Activated CD4-positive, alpha-beta memory T cell treated with anti-CD3 and anti-CD28 coated beads for 36 hours (primary cell): ENCODE results near the gene CDH23. TPM values are rescaled to one million over a fixed set of nuclear protein-coding genes. Genes with fewer than 3 reads are reported as not detected.
"Not testable (repeated sequence)": the region's sequence is repeated elsewhere in the genome, so short reads cannot be mapped to it uniquely, and the experiment has no call there.

Source experiments
- CTCF ChIA-PET: fragments of 350-600 bp; sonication (Branson Sonifier 250); formaldehyde crosslinking; loops from one replicate; lab custom pipeline; 2021; ENCODE audit warnings: antibody characterized with exemption, inconsistent platforms; lab: Charles Lee
- POLR2A ChIA-PET: fragments of 350-600 bp; sonication (Branson Sonifier 250); formaldehyde crosslinking; loops from one replicate; lab custom pipeline; 2021; ENCODE audit warnings: antibody characterized with exemption; lab: Charles Lee
- DNase-seq: peaks from one replicate; pipeline ENCODE4 v3.0.0-alpha.2; 2020
- H3K27ac Mint-ChIP-seq: one replicate; pipeline ENCODE4 v1.8.0; 2021; ENCODE audit warnings: mixed read lengths
- H3K27me3 Mint-ChIP-seq: one replicate; pipeline ENCODE4 v1.8.0; 2021; ENCODE audit warnings: mixed read lengths
- H3K36me3 Mint-ChIP-seq: one replicate; pipeline ENCODE4 v1.8.0; 2021; ENCODE audit warnings: mixed read lengths
- H3K4me1 Mint-ChIP-seq: one replicate; pipeline ENCODE4 v1.8.0; 2021; ENCODE audit warnings: low read depth, mixed read lengths
- H3K4me3 Mint-ChIP-seq: one replicate; pipeline ENCODE4 v1.8.0; 2021; ENCODE audit warnings: mild to moderate bottlenecking, mixed read lengths
- H3K9me3 Mint-ChIP-seq: one replicate; pipeline ENCODE4 v1.8.0; 2021; ENCODE audit warnings: mixed read lengths
- intact Hi-C: fragments of 100-400 bp; cut with micrococcal nuclease; formaldehyde crosslinking; loops from one replicate; pipeline ENCODE4 v1.15.1; 2023
- total RNA-seq, 2 experiments: library from RNA; stranded (reverse); gene quantifications; one replicate each; pipeline ENCODE4 v1.2.3, GENCODE V29; 2021

CDH23 gene
- total RNA-seq, 2 experiments from 2014 or later, result 2.6 TPM

DNA sequence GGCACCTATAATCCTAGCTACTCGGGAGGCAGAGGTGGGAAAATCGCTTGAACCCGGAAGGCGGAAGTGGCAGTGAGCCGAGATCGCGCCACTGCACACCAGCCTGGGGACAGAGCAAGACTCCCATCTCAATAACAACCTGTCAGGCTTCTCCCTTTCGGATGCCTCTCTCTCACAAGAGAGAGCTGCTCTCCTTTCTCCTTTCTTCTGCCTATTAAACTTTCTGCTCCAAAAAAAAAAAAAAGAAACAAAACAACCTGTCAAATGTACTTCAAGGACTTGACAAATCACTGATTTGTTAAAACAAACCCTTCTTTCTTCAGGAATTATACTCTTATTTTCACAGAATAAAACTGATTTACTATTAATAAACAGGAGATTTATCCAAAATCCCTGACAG, 450.7 kb downstream of the CDH23 start:
- Mint-ChIP-seq H3K4me3 (no peak overlapping the region), H3K9me3 (no peaks in the 10 kb centered on the region), H3K27ac (no peak overlapping the region), H3K36me3 (no peaks in the 10 kb centered on the region), H3K4me1 (peaks cover 69% of the 10 kb centered on the region), H3K27me3 (no peaks in the 10 kb centered on the region)
- intact Hi-C loops, result no loop called here
- POLR2A ChIA-PET, result no interaction called here
- no peak for DNase-seq
- CTCF ChIA-PET, result no interaction called here

DNA sequence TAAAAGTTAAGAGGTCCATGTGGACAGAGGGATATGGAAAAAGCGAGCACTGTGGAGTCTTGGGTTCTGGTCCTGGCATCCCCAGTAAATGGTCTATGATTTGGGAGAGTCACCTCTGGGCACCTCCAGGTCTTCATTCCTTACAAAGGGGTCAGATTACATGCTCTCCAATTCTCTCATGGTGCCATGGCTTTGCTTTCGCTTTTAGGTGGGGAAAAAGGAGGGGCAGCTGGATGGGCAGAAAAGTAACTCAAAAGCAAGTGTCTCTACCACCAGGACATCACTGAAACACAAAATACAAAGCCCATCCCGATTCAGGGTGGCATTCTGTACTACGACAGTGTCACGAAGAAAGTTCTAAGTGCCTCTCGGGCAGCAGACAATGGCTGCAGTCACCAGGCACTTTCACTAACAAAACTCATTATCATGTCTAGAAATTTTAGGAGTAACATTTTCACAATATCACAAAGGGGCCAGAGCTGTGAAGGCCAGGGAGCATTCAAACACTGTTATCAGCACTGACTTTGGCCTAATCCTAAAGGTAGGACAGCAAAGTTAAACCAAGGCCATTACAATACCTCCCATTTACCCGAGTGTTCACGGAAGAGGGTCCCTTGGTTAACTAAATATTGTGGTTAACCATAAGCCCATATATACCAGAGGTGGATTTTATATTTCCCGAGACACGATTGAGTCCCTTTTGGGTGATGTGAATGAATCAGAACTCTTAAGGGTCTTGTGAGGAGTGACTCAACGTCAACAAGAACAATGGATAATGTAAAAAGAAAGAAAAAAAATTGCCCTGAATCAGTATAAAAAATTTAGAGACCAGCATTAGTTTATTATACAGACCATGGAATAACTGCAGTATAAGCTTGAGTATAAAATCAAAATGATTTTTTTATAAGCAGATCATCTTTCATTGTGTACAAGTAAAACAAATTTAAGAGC, 451.9 kb downstream of the CDH23 start:
- Mint-ChIP-seq H3K27me3 (no peaks in the 10 kb centered on the region), H3K9me3 (no peaks in the 10 kb centered on the region), H3K4me1 (peaks cover 57% of the 10 kb centered on the region), H3K4me3 (no peak overlapping the region), H3K36me3 (no peaks in the 10 kb centered on the region), H3K27ac (no peak overlapping the region)
- intact Hi-C loops, result no loop called here
- POLR2A ChIA-PET, result no interaction called here
- CTCF ChIA-PET, result interaction anchor here (0.8 kb wide), 1 partner anchor 47 kb away, joined by 3 read pairs; no protein-coding TSS in a partner anchor
- DNase-seq, result no peak

DNA sequence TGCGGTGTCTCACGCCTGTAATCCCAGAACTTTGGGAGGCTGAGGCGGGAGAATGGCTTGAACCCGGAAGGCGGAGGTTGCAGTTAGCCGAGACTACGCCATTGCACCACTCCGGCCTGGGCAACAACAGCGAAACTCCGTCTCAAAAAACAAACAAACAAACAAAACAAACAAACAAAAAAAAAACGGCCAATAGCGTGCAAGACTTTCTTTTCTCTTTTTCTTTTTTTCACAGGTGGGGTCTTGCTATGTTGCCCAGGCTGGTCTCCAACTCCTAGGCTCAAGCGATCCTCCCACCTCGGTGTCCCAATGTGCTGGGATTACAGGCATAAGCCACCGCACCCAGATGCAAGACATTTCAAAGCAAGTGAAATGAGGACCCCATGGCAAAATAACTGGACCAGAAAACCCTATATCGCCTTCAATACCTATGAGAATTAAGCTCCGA, 452.8 kb downstream of the CDH23 start:
- Mint-ChIP-seq H3K27me3 (no peaks in the 10 kb centered on the region), H3K4me3 (peak overlapping the region; percentile 82), H3K4me1 (peaks cover 50% of the 10 kb centered on the region), H3K27ac (no peak overlapping the region), H3K9me3 (no peaks in the 10 kb centered on the region), H3K36me3 (no peaks in the 10 kb centered on the region)
- ChIA-PET CTCF (interaction anchor here (0.8 to 2.1 kb wide), 2 partner anchors 47 to 76 kb away, joined by 3 to 8 read pairs; no protein-coding TSS in a partner anchor), POLR2A (no interaction called here)
- intact Hi-C loops, result no loop called here
- DNase-seq, result no peak

DNA sequence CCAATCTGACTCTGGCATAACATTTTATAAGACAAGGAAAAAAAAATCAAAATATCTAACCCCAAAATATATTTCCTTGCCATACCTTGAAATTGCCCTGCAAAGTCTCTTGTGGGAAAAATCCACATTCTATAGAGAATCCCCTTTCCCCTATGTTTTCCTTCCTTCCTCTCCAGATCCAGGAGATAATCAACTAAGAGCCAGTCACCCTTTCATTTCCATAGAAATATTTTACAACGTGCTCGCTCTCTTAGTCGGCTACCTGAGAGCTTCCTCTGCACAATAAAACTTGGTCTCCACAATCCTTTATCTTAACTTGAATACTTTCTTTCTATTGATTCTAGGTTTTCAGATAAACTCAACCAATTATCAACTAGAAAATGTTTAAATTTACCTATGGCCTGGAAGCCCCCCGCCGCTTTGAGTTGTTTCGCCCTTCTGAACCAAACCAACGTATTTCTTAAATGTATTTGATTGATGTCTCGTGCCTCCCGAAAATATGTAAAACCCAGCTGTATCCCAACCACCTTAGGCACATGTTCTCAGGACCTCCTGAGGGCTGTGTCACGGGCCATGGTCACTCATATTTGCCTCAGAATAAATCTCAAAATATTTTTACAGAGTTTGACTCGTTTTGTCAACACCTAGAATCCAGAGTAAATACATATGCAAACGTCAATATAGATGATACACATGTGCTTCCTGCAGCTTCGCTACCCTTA, 453.5 kb downstream of the CDH23 start:
- ChIA-PET CTCF (interaction anchor here (0.6 to 2.1 kb wide), 4 partner anchors 13 to 187 kb away, joined by 3 to 8 read pairs (median 6); no protein-coding TSS in a partner anchor), POLR2A (no interaction called here)
- Mint-ChIP-seq H3K36me3 (no peaks in the 10 kb centered on the region), H3K4me1 (peaks cover 45% of the 10 kb centered on the region), H3K9me3 (no peaks in the 10 kb centered on the region), H3K4me3 (peak overlapping the region; percentile 82), H3K27me3 (no peaks in the 10 kb centered on the region), H3K27ac (peak overlapping the region; percentile 65)
- intact Hi-C loops, result loop anchor here (2.0 to 5.0 kb wide), 3 partner anchors 39 to 123 kb away; partner anchors contain the start of gene VSIR
- DNase-seq, result no peak

- no peaks in the 10 kb centered on the region for H3K27me3 Mint-ChIP-seq
- peaks cover 40% of the 10 kb centered on the region for H3K4me1 Mint-ChIP-seq
- H3K9me3 Mint-ChIP-seq, result no peaks in the 10 kb centered on the region
- peak within 1 kb of the TSS; percentile 76 for H3K27ac Mint-ChIP-seq
- CTCF ChIA-PET, result interaction anchor here (0.6 to 2.1 kb wide), 8 partner anchors 14 to 531 kb away, joined by 3 to 8 read pairs (median 4); no protein-coding TSS in a partner anchor
- intact Hi-C loops, result loop anchor here (1.0 to 5.0 kb wide), 5 partner anchors 38 to 237 kb away; partner anchors contain the start of genes SPOCK2 and VSIR
- no peaks in the 10 kb centered on the region for H3K36me3 Mint-ChIP-seq
- peak within 1 kb of the TSS; percentile 82 for H3K4me3 Mint-ChIP-seq
- POLR2A ChIA-PET, result interaction anchor here (1.0 to 1.1 kb wide), 2 partner anchors 78 to 480 kb away, joined by 3 read pairs; no protein-coding TSS in a partner anchor
- peak; percentile 99 for DNase-seq
Observed at GRCh38 chr10:71850743-71851464, 454.2 kb downstream of the CDH23 start, which contains the start of gene PSAP. TSS of gene PSAP (minus strand) at chr10:71851251. CDS start at chr10:71851221, 30 bp downstream.

- peak overlapping the region; percentile 76 for H3K27ac Mint-ChIP-seq
- intact Hi-C loops, result loop anchor here (1.0 to 5.0 kb wide), 5 partner anchors 37 to 237 kb away; partner anchors contain the start of genes SPOCK2 and VSIR
- H3K4me1 Mint-ChIP-seq, result peaks cover 38% of the 10 kb centered on the region
- H3K9me3 Mint-ChIP-seq, H3K27me3 Mint-ChIP-seq, DNase-seq, H3K36me3 Mint-ChIP-seq: not testable (repeated sequence)
- ChIA-PET CTCF (interaction anchor here (0.6 to 2.1 kb wide), 6 partner anchors 45 to 531 kb away, joined by 3 to 8 read pairs (median 4); no protein-coding TSS in a partner anchor), POLR2A (interaction anchor here (1.0 to 1.1 kb wide), 2 partner anchors 79 to 480 kb away, joined by 3 read pairs; no protein-coding TSS in a partner anchor)
- peak overlapping the region; percentile 82 for H3K4me3 Mint-ChIP-seq
Observed at GRCh38 chr10:71851465-71852095, 454.9 kb downstream of the CDH23 start.

DNA sequence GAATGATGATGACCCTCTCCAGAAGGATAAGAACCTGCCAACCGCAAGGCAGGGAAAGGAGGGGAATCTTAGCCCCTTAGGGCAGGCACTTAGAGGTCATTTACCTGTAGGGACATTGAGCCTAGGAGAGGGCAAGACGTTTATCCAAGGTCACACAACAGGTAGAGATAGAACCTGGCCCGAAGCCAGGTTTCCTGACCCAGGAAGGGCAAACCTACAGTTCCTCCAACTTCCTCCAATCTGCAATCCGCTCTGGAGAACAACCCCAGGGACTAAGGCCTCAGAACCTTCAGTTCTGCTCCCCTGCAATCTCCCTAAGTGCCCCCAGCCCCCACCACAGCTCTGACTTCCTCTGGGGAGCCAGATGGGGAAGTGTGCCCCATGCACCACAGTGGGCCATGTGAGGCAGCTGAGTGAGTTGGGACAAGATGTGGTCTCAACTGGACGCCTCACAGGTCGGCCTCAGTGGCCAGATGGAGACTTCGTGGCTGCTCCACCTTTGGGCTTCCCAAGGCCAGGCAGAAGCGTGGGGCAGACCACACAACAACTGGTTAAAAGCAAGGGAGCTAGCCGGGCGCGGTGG, 455.7 kb downstream of the CDH23 start:
- DNase-seq, result no peak
- ChIA-PET POLR2A (no interaction called here), CTCF (interaction anchor here (0.6 to 1.1 kb wide), 2 partner anchors 41 to 740 kb away, joined by 3 read pairs; no protein-coding TSS in a partner anchor)
- Mint-ChIP-seq H3K4me1 (peaks cover 31% of the 10 kb centered on the region), H3K27me3 (no peaks in the 10 kb centered on the region), H3K4me3 (no peak overlapping the region), H3K27ac (no peak overlapping the region), H3K9me3 (no peaks in the 10 kb centered on the region), H3K36me3 (no peaks in the 10 kb centered on the region)
- intact Hi-C loops, result loop anchor here (5.0 kb wide), 1 partner anchor 125 kb away; no protein-coding TSS in a partner anchor

- Mint-ChIP-seq H3K27ac (no peak overlapping the region), H3K9me3 (no peaks in the 10 kb centered on the region), H3K27me3 (no peaks in the 10 kb centered on the region), H3K4me1 (peaks cover 18% of the 10 kb centered on the region), H3K4me3 (no peak overlapping the region), H3K36me3 (no peaks in the 10 kb centered on the region)
- ChIA-PET POLR2A (interaction anchor here (0.6 kb wide), 1 partner anchor 519 kb away, joined by 3 read pairs; no protein-coding TSS in a partner anchor), CTCF (interaction anchor here (1.1 kb wide), 1 partner anchor 43 kb away, joined by 3 read pairs; no protein-coding TSS in a partner anchor)
- DNase-seq, result no peak
- intact Hi-C loops, result loop anchor here (5.0 kb wide), 1 partner anchor 127 kb away; no protein-coding TSS in a partner anchor
Observed at GRCh38 chr10:71854031-71854430, 457.3 kb downstream of the CDH23 start.

- no peaks in the 10 kb centered on the region for H3K9me3 Mint-ChIP-seq
- POLR2A ChIA-PET, result no interaction called here
- H3K27me3 Mint-ChIP-seq, result no peaks in the 10 kb centered on the region
- CTCF ChIA-PET, result no interaction called here
- no peaks in the 10 kb centered on the region for H3K36me3 Mint-ChIP-seq
- no peak overlapping the region for H3K4me3 Mint-ChIP-seq
- intact Hi-C loops, result no loop called here
- no peak for DNase-seq
- peaks cover 7% of the 10 kb centered on the region for H3K4me1 Mint-ChIP-seq
- H3K27ac Mint-ChIP-seq, result no peak overlapping the region
Observed at GRCh38 chr10:71856619-71857018, 459.9 kb downstream of the CDH23 start.
